ENCODE data around the gene PHAX.
"Not testable (repeated sequence)": the region's sequence is repeated elsewhere in the genome, so short reads cannot be mapped to it uniquely, and the experiment has no call there.

The PHAX gene

GRCh38 chr5:126597156-126597555 lies 3.6 kb upstream of the PHAX start:
- Histone ChIP-seq H3K56ac (ENCODE audit: low read length) (no peak overlapping the region), H3K79me1 (ENCODE audit: low read length) (peaks cover under 1% of the 10 kb centered on the region), H3K23ac (ENCODE audit: low read length) (no peak overlapping the region), H3K9ac (ENCODE audit: low read length) (no peak overlapping the region), H2AK5ac (ENCODE audit: low read length) (no peak overlapping the region), H3K18ac (ENCODE audit: low read length) (no peak overlapping the region), H3K4ac (ENCODE audit: low read depth, low read length) (no peak overlapping the region), H2BK15ac (replicated peaks; ENCODE audit: low read depth) (no peak overlapping the region), H3K36me3 (ENCODE audit: control insufficient read depth, insufficient read depth, low read length) (no peaks in the 10 kb centered on the region), H2BK5ac (ENCODE audit: low read length) (no peak overlapping the region), H4K5ac (ENCODE audit: low read length) (no peak overlapping the region), H3K4me2 (ENCODE audit: low read length) (no peak overlapping the region), H3K79me2 (ENCODE audit: control insufficient read depth, insufficient read depth, low read length) (peaks cover 19% of the 10 kb centered on the region), H2BK120ac (ENCODE audit: low read depth, low read length) (no peak overlapping the region), H3K27me3 (ENCODE audit: insufficient read depth, low read length, poor library complexity) (no peaks in the 10 kb centered on the region), H4K8ac (ENCODE audit: low read depth, low read length) (no peak overlapping the region), H3K4me1 (ENCODE audit: control insufficient read depth, low read depth, low read length) (no peaks in the 10 kb centered on the region), H3K27ac (ENCODE audit: low read depth, low read length) (no peak overlapping the region), H3K4me3 (ENCODE audit: low read length) (no peak overlapping the region)
- no peak for DNase-seq
- no CpG with 5 or more reads among the region's 4 CpGs for WGBS (ENCODE audit: extremely low coverage, insufficient coverage, low lambda C conversion rate)

- H3K36me3 ChIP-seq (ENCODE audit: control insufficient read depth, insufficient read depth, low read length), result peaks cover 2% of the 10 kb centered on the region
- H3K27me3 ChIP-seq (ENCODE audit: insufficient read depth, low read length, poor library complexity), result no peaks in the 10 kb centered on the region
- H4K5ac ChIP-seq (ENCODE audit: low read length), result no peak overlapping the region
- H3K9ac ChIP-seq (ENCODE audit: low read length), result no peak overlapping the region
- H3K27ac ChIP-seq (ENCODE audit: low read depth, low read length), result no peak overlapping the region
- H3K4ac ChIP-seq (ENCODE audit: low read depth, low read length), result no peak overlapping the region
- no peak overlapping the region for H3K23ac ChIP-seq (ENCODE audit: low read length)
- peaks cover 28% of the 10 kb centered on the region for H3K79me2 ChIP-seq (ENCODE audit: control insufficient read depth, insufficient read depth, low read length)
- no peak overlapping the region for H4K8ac ChIP-seq (ENCODE audit: low read depth, low read length)
- no peak overlapping the region for H3K4me3 ChIP-seq (ENCODE audit: low read length)
- H2BK5ac ChIP-seq (ENCODE audit: low read length), result no peak overlapping the region
- no peak overlapping the region for H2BK120ac ChIP-seq (ENCODE audit: low read depth, low read length)
- no peak overlapping the region for H2BK15ac ChIP-seq (replicated peaks; ENCODE audit: low read depth)
- H3K56ac ChIP-seq (ENCODE audit: low read length), result peak overlapping the region; percentile 76
- H3K18ac ChIP-seq (ENCODE audit: low read length), result no peak overlapping the region
- WGBS (ENCODE audit: extremely low coverage, insufficient coverage, low lambda C conversion rate), result no CpG with 5 or more reads among the region's 7 CpGs
- H2AK5ac ChIP-seq (ENCODE audit: low read length), result no peak overlapping the region
- DNase-seq, result no peak
- H3K4me1 ChIP-seq (ENCODE audit: control insufficient read depth, low read depth, low read length), result no peaks in the 10 kb centered on the region
- H3K4me2 ChIP-seq (ENCODE audit: low read length), result no peak overlapping the region
- H3K79me1 ChIP-seq (ENCODE audit: low read length), result peaks cover 4% of the 10 kb centered on the region
Observed at GRCh38 chr5:126599499-126599898, 1.2 kb upstream of the PHAX start.

- H3K4me1 ChIP-seq (ENCODE audit: control insufficient read depth, low read depth, low read length); H3K36me3 ChIP-seq (ENCODE audit: control insufficient read depth, insufficient read depth, low read length); DNase-seq; H3K4ac ChIP-seq (ENCODE audit: low read depth, low read length); H2BK120ac ChIP-seq (ENCODE audit: low read depth, low read length); H3K27me3 ChIP-seq (ENCODE audit: insufficient read depth, low read length, poor library complexity); H3K79me1 ChIP-seq (ENCODE audit: low read length); H3K27ac ChIP-seq (ENCODE audit: low read depth, low read length); H2AK5ac ChIP-seq (ENCODE audit: low read length); H2BK15ac ChIP-seq (replicated peaks; ENCODE audit: low read depth): not testable (repeated sequence)
- Histone ChIP-seq H3K4me2 (ENCODE audit: low read length) (peak overlapping the region; percentile 87), H3K9ac (ENCODE audit: low read length) (peak overlapping the region; percentile 89), H2BK5ac (ENCODE audit: low read length) (peak overlapping the region; percentile 89), H3K4me3 (ENCODE audit: low read length) (peak overlapping the region; percentile 41), H3K79me2 (ENCODE audit: control insufficient read depth, insufficient read depth, low read length) (peaks cover 32% of the 10 kb centered on the region), H4K5ac (ENCODE audit: low read length) (peak overlapping the region; percentile 100), H3K18ac (ENCODE audit: low read length) (peak overlapping the region; percentile 9), H3K56ac (ENCODE audit: low read length) (peak overlapping the region; percentile 92), H3K23ac (ENCODE audit: low read length) (peak overlapping the region; percentile 95), H4K8ac (ENCODE audit: low read depth, low read length) (peak overlapping the region; percentile 31)
- no CpG with 5 or more reads among the region's 15 CpGs for WGBS (ENCODE audit: extremely low coverage, insufficient coverage, low lambda C conversion rate)
Observed at GRCh38 chr5:126599971-126600630, 646 bp upstream of the PHAX start.

- Histone ChIP-seq H3K27ac (ENCODE audit: low read depth, low read length) (no peak overlapping the region), H3K56ac (ENCODE audit: low read length) (no peak overlapping the region), H2BK120ac (ENCODE audit: low read depth, low read length) (no peak overlapping the region), H2AK5ac (ENCODE audit: low read length) (no peak overlapping the region), H3K27me3 (ENCODE audit: insufficient read depth, low read length, poor library complexity) (no peaks in the 10 kb centered on the region), H3K23ac (ENCODE audit: low read length) (no peak overlapping the region), H4K8ac (ENCODE audit: low read depth, low read length) (no peak overlapping the region), H3K79me1 (ENCODE audit: low read length) (peaks cover 4% of the 10 kb centered on the region), H2BK5ac (ENCODE audit: low read length) (no peak overlapping the region), H3K18ac (ENCODE audit: low read length) (no peak overlapping the region), H3K36me3 (ENCODE audit: control insufficient read depth, insufficient read depth, low read length) (peaks cover 2% of the 10 kb centered on the region), H3K4me1 (ENCODE audit: control insufficient read depth, low read depth, low read length) (no peaks in the 10 kb centered on the region), H2BK15ac (replicated peaks; ENCODE audit: low read depth) (no peak overlapping the region), H3K4me2 (ENCODE audit: low read length) (no peak overlapping the region), H3K4me3 (ENCODE audit: low read length) (no peak overlapping the region), H3K4ac (ENCODE audit: low read depth, low read length) (no peak overlapping the region), H4K5ac (ENCODE audit: low read length) (no peak overlapping the region), H3K79me2 (ENCODE audit: control insufficient read depth, insufficient read depth, low read length) (peaks cover 50% of the 10 kb centered on the region), H3K9ac (ENCODE audit: low read length) (no peak overlapping the region)
- DNase-seq, result no peak
- WGBS (ENCODE audit: extremely low coverage, insufficient coverage, low lambda C conversion rate), result no CpG with 5 or more reads among the region's 6 CpGs
Observed at GRCh38 chr5:126603402-126603991, 2.8 kb downstream of the PHAX start.

- H2BK15ac ChIP-seq (replicated peaks; ENCODE audit: low read depth), result no peak overlapping the region
- H3K4me2 ChIP-seq (ENCODE audit: low read length), result no peak overlapping the region
- H3K4me1 ChIP-seq (ENCODE audit: control insufficient read depth, low read depth, low read length), result no peaks in the 10 kb centered on the region
- no peak overlapping the region for H3K56ac ChIP-seq (ENCODE audit: low read length)
- H3K79me1 ChIP-seq (ENCODE audit: low read length), result peaks cover 4% of the 10 kb centered on the region
- H3K79me2 ChIP-seq (ENCODE audit: control insufficient read depth, insufficient read depth, low read length), result peaks cover 56% of the 10 kb centered on the region
- no peak overlapping the region for H3K4ac ChIP-seq (ENCODE audit: low read depth, low read length)
- H2BK5ac ChIP-seq (ENCODE audit: low read length), result no peak overlapping the region
- H4K5ac ChIP-seq (ENCODE audit: low read length), result no peak overlapping the region
- H2AK5ac ChIP-seq (ENCODE audit: low read length), result no peak overlapping the region
- H3K4me3 ChIP-seq (ENCODE audit: low read length), result no peak overlapping the region
- no peak for DNase-seq
- peaks cover 2% of the 10 kb centered on the region for H3K36me3 ChIP-seq (ENCODE audit: control insufficient read depth, insufficient read depth, low read length)
- H3K18ac ChIP-seq (ENCODE audit: low read length), result no peak overlapping the region
- H3K9ac ChIP-seq (ENCODE audit: low read length), result no peak overlapping the region
- WGBS (ENCODE audit: extremely low coverage, insufficient coverage, low lambda C conversion rate), result no CpG with 5 or more reads among the region's 5 CpGs
- H3K27me3 ChIP-seq (ENCODE audit: insufficient read depth, low read length, poor library complexity), result no peaks in the 10 kb centered on the region
- H4K8ac ChIP-seq (ENCODE audit: low read depth, low read length), result no peak overlapping the region
- no peak overlapping the region for H3K27ac ChIP-seq (ENCODE audit: low read depth, low read length)
- H3K23ac ChIP-seq (ENCODE audit: low read length), result no peak overlapping the region
- no peak overlapping the region for H2BK120ac ChIP-seq (ENCODE audit: low read depth, low read length)
Observed at GRCh38 chr5:126605525-126605924, 4.8 kb downstream of the PHAX start.

- H3K23ac ChIP-seq (ENCODE audit: low read length), result no peak overlapping the region
- no peak overlapping the region for H3K4me3 ChIP-seq (ENCODE audit: low read length)
- DNase-seq, result no peak
- H4K8ac ChIP-seq (ENCODE audit: low read depth, low read length), result no peak overlapping the region
- no peak overlapping the region for H2BK120ac ChIP-seq (ENCODE audit: low read depth, low read length)
- no peak overlapping the region for H2BK15ac ChIP-seq (replicated peaks; ENCODE audit: low read depth)
- no peak overlapping the region for H3K27ac ChIP-seq (ENCODE audit: low read depth, low read length)
- H4K5ac ChIP-seq (ENCODE audit: low read length), result no peak overlapping the region
- H3K36me3 ChIP-seq (ENCODE audit: control insufficient read depth, insufficient read depth, low read length), result no peaks in the 10 kb centered on the region
- no peaks in the 10 kb centered on the region for H3K27me3 ChIP-seq (ENCODE audit: insufficient read depth, low read length, poor library complexity)
- no peak overlapping the region for H3K9ac ChIP-seq (ENCODE audit: low read length)
- no CpG with 5 or more reads among the region's 2 CpGs for WGBS (ENCODE audit: extremely low coverage, insufficient coverage, low lambda C conversion rate)
- H3K4me2 ChIP-seq (ENCODE audit: low read length), result no peak overlapping the region
- H3K79me2 ChIP-seq (ENCODE audit: control insufficient read depth, insufficient read depth, low read length), result peaks cover 33% of the 10 kb centered on the region
- peaks cover 4% of the 10 kb centered on the region for H3K79me1 ChIP-seq (ENCODE audit: low read length)
- H2AK5ac ChIP-seq (ENCODE audit: low read length), result no peak overlapping the region
- no peaks in the 10 kb centered on the region for H3K4me1 ChIP-seq (ENCODE audit: control insufficient read depth, low read depth, low read length)
- H2BK5ac ChIP-seq (ENCODE audit: low read length), result no peak overlapping the region
- no peak overlapping the region for H3K18ac ChIP-seq (ENCODE audit: low read length)
- no peak overlapping the region for H3K4ac ChIP-seq (ENCODE audit: low read depth, low read length)
- H3K56ac ChIP-seq (ENCODE audit: low read length), result no peak overlapping the region
Observed at GRCh38 chr5:126610160-126610559, 9.4 kb downstream of the PHAX start.
